Suprapubic skin (tissue), 4 donors: ENCODE results near the gene DIP2C. TPM values are rescaled to one million over a fixed set of nuclear protein-coding genes. Genes with fewer than 3 reads are reported as not detected.

Experiments
- DNase-seq, 2 donors: peaks; one replicate each; pipeline ENCODE4 v3.0.0-alpha.2; 2019; ENCODE audit warnings: low spot score in 2 of 2
- H3K27ac ChIP-seq: fragments of 200-600 bp; sonication (generic); one replicate; pipeline ENCODE4 v1.5.1; 2019
- H3K27me3 ChIP-seq: fragments of 200-600 bp; sonication (generic); one replicate; pipeline ENCODE4 v1.5.1; 2019
- H3K36me3 ChIP-seq: fragments of 200-600 bp; sonication (generic); one replicate; pipeline ENCODE4 v1.5.1; 2019
- H3K4me1 ChIP-seq: fragments of 200-600 bp; sonication (generic); one replicate; pipeline ENCODE4 v1.5.1; 2019
- H3K4me3 ChIP-seq: fragments of 200-600 bp; sonication (generic); one replicate; pipeline ENCODE4 v1.5.1; 2019; ENCODE audit warnings: mild to moderate bottlenecking
- H3K9me3 ChIP-seq: fragments of 200-600 bp; sonication (generic); one replicate; pipeline ENCODE4 v1.5.1; 2019
- CTCF ChIP-seq, 2 donors: fragments of 200-600 bp in 1 of 2; fragments of 450-650 bp in 1 of 2; sonication (generic) in 1 of 2; IDR thresholded peaks; one replicate each; pipeline ENCODE4 v1.5.1; 2016 to 2019; ENCODE audit warnings: antibody characterized with exemption in 2 of 2, mild to moderate bottlenecking in 1 of 2, moderate library complexity in 1 of 2
- EP300 ChIP-seq: sonication (generic); formaldehyde crosslinking; IDR thresholded peaks from one replicate; pipeline ENCODE4 v1.6.1; 2017; ENCODE audit warnings: antibody characterized with exemption
- POLR2A ChIP-seq, 2 donors: fragments of 450-650 bp; IDR thresholded peaks; one replicate each; pipeline ENCODE4 v1.6.1; 2017; ENCODE audit warnings: antibody characterized with exemption in 2 of 2, mild to moderate bottlenecking in 2 of 2, moderate library complexity in 2 of 2
- POLR2AphosphoS5 ChIP-seq, 3 donors: sonication (generic); formaldehyde crosslinking; IDR thresholded peaks; one replicate each; pipeline ENCODE4 v1.6.1; 2017; ENCODE audit warnings: antibody characterized with exemption in 3 of 3
- WGBS: methylation state at CpG from one replicate; pipeline ENCODE4 v1.1.5; 2018; 5-methylcytosine and 5-hydroxymethylcytosine counted together
- total RNA-seq, 4 donors: library from RNA; depleted of rRNA; stranded (reverse); fragments of >200 nt; gene quantifications; one replicate each; pipeline ENCODE4 v1.1.0, GENCODE V29; 2016

Gene DIP2C
- total RNA-seq, 4 donors from 2014 or later = 6.7 to 23.3 (median 14.7) TPM

- no peaks in the 10 kb centered on the region for H3K27me3 ChIP-seq
- H3K4me1 ChIP-seq = peaks cover 3% of the 10 kb centered on the region
- H3K36me3 ChIP-seq = no peaks in the 10 kb centered on the region
- H3K9me3 ChIP-seq = no peaks in the 10 kb centered on the region
- no peak for DNase-seq
- WGBS = 93% methylated on average over 18 of the region's 21 CpGs
- TF ChIP-seq CTCF (IDR thresholded peaks at IDR 0.05) (no peak), POLR2A (IDR thresholded peaks at IDR 0.05) (no peak), EP300 (no peak), POLR2AphosphoS5 (IDR thresholded peaks at IDR 0.05) (no peak)
- H3K27ac ChIP-seq = no peak overlapping the region
- no peak overlapping the region for H3K4me3 ChIP-seq
Measured at GRCh38 chr10:526651-527312, 162.7 kb downstream of the DIP2C start.

- Histone ChIP-seq H3K4me3 (no peak overlapping the region), H3K4me1 (peaks cover 4% of the 10 kb centered on the region), H3K27me3 (no peaks in the 10 kb centered on the region), H3K9me3 (no peaks in the 10 kb centered on the region), H3K27ac (no peak overlapping the region), H3K36me3 (no peaks in the 10 kb centered on the region)
- TF ChIP-seq POLR2AphosphoS5 (IDR thresholded peaks at IDR 0.05) = no peak
- no peak for TF ChIP-seq POLR2A (IDR thresholded peaks at IDR 0.05)
- no peak for TF ChIP-seq CTCF (IDR thresholded peaks at IDR 0.05)
- TF ChIP-seq EP300 = no peak
- WGBS = 87% methylated on average over 17 of the region's 17 CpGs
- no peak for DNase-seq
Measured at GRCh38 chr10:525565-526315, 163.7 kb downstream of the DIP2C start.

- Histone ChIP-seq H3K9me3 (no peaks in the 10 kb centered on the region), H3K4me1 (peaks cover 7% of the 10 kb centered on the region), H3K27me3 (no peaks in the 10 kb centered on the region), H3K4me3 (no peak overlapping the region), H3K27ac (no peak overlapping the region), H3K36me3 (no peaks in the 10 kb centered on the region)
- no peak for DNase-seq
- WGBS = 63% methylated on average over 5 of the region's 8 CpGs
- TF ChIP-seq EP300 (no peak), CTCF (IDR thresholded peaks at IDR 0.05) (no peak), POLR2A (IDR thresholded peaks at IDR 0.05) (no peak)
Measured at GRCh38 chr10:523925-524324, 165.5 kb downstream of the DIP2C start.

- no peaks in the 10 kb centered on the region for H3K9me3 ChIP-seq
- WGBS = 93% methylated on average over 13 of the region's 13 CpGs
- H3K27ac ChIP-seq = no peak overlapping the region
- peaks cover 7% of the 10 kb centered on the region for H3K4me1 ChIP-seq
- H3K4me3 ChIP-seq = no peak overlapping the region
- no peak for TF ChIP-seq POLR2A (IDR thresholded peaks at IDR 0.05)
- TF ChIP-seq POLR2AphosphoS5 (IDR thresholded peaks at IDR 0.05) = no peak
- no peak for TF ChIP-seq CTCF (IDR thresholded peaks at IDR 0.05)
- no peak for TF ChIP-seq EP300
- no peaks in the 10 kb centered on the region for H3K36me3 ChIP-seq
- DNase-seq = no peak
- no peaks in the 10 kb centered on the region for H3K27me3 ChIP-seq
Measured at GRCh38 chr10:522350-522749, 167.1 kb downstream of the DIP2C start.
